ENCODE measurements around the gene CD300E. TPM values are rescaled to one million over a fixed set of nuclear protein-coding genes. Genes with fewer than 3 reads are reported as not detected.

The CD300E gene
- polyA plus RNA-seq, 1 donor from 2014 or later: not detected

GRCh38 chr17:74624131-74624530 lies 593 bp upstream of the CD300E start:
- no peaks in the 10 kb centered on the region for H3K9me2 ChIP-seq (ENCODE audit: insufficient read depth, low read length)
- H3K79me2 ChIP-seq (replicated peaks; ENCODE audit: insufficient read depth, low read length): no peaks in the 10 kb centered on the region
- H3F3A ChIP-seq (ENCODE audit: insufficient read depth, low read length, poor library complexity, severe bottlenecking): no peaks in the 10 kb centered on the region
- H3K9ac ChIP-seq (ENCODE audit: low read length): no peak overlapping the region
- TF ChIP-seq EZH2 (IDR thresholded peaks at IDR 0.05; ENCODE audit: borderline replicate concordance, insufficient read depth, low read length, poor library complexity, severe bottlenecking): no peak
- TF ChIP-seq RAD21 (conservative IDR thresholded peaks at IDR 0.05): no peak
- no peak for TF ChIP-seq CTCF (IDR thresholded peaks at IDR 0.05; ENCODE audit: poor library complexity, severe bottlenecking)
- TF ChIP-seq SMC3 (conservative IDR thresholded peaks at IDR 0.05; ENCODE audit: poor library complexity): no peak
- TF ChIP-seq POLR2AphosphoS5 (IDR thresholded peaks at IDR 0.05): no peak
- TF ChIP-seq REST (IDR thresholded peaks at IDR 0.05; ENCODE audit: borderline replicate concordance): no peak
- H3K9me3 ChIP-seq (ENCODE audit: low read length): no peaks in the 10 kb centered on the region
- H3K27ac ChIP-seq (ENCODE audit: low read length): no peak overlapping the region
- H2AFZ ChIP-seq (ENCODE audit: low read depth, low read length): no peak overlapping the region
- no peaks in the 10 kb centered on the region for H3K27me3 ChIP-seq (ENCODE audit: insufficient read depth, low read depth, low read length)
- no peaks in the 10 kb centered on the region for H3K36me3 ChIP-seq (ENCODE audit: insufficient read depth, low read length)
- no peaks in the 10 kb centered on the region for H4K20me1 ChIP-seq (ENCODE audit: insufficient read depth)
- H3K4me2 ChIP-seq (ENCODE audit: low read length): no peak overlapping the region
- no peak overlapping the region for H3K4me3 ChIP-seq (ENCODE audit: low read length)

GRCh38 chr17:74619077-74619673 lies 4.4 kb downstream of the CD300E start:
- H4K20me1 ChIP-seq (ENCODE audit: insufficient read depth): no peaks in the 10 kb centered on the region
- no peak overlapping the region for H3K27ac ChIP-seq (ENCODE audit: low read length)
- no peak for TF ChIP-seq EZH2 (IDR thresholded peaks at IDR 0.05; ENCODE audit: borderline replicate concordance, insufficient read depth, low read length, poor library complexity, severe bottlenecking)
- TF ChIP-seq CTCF (IDR thresholded peaks at IDR 0.05; ENCODE audit: poor library complexity, severe bottlenecking): no peak
- TF ChIP-seq SMC3 (conservative IDR thresholded peaks at IDR 0.05; ENCODE audit: poor library complexity): no peak
- no peak for TF ChIP-seq MXI1 (conservative IDR thresholded peaks at IDR 0.05; ENCODE audit: poor library complexity, severe bottlenecking)
- no peak for TF ChIP-seq REST (IDR thresholded peaks at IDR 0.05; ENCODE audit: borderline replicate concordance)
- no peak for TF ChIP-seq POLR2AphosphoS5 (IDR thresholded peaks at IDR 0.05)
- no peak for TF ChIP-seq RAD21 (conservative IDR thresholded peaks at IDR 0.05)
- no peak for TF ChIP-seq TAF1 (IDR thresholded peaks at IDR 0.05; ENCODE audit: low read depth)
- TF ChIP-seq EP300 (conservative IDR thresholded peaks at IDR 0.05; ENCODE audit: poor library complexity, severe bottlenecking): no peak
- no peaks in the 10 kb centered on the region for H3K9me3 ChIP-seq (ENCODE audit: low read length)
- no peak overlapping the region for H3K4me3 ChIP-seq (ENCODE audit: low read length)
- no peaks in the 10 kb centered on the region for H3K79me2 ChIP-seq (replicated peaks; ENCODE audit: insufficient read depth, low read length)
- no peak overlapping the region for H2AFZ ChIP-seq (ENCODE audit: low read depth, low read length)
- H3K27me3 ChIP-seq (ENCODE audit: insufficient read depth, low read depth, low read length): no peaks in the 10 kb centered on the region
- H3K4me2 ChIP-seq (ENCODE audit: low read length): no peak overlapping the region
- no peaks in the 10 kb centered on the region for H3K36me3 ChIP-seq (ENCODE audit: insufficient read depth, low read length)
- no peaks in the 10 kb centered on the region for H3F3A ChIP-seq (ENCODE audit: insufficient read depth, low read length, poor library complexity, severe bottlenecking)
- H3K9me2 ChIP-seq (ENCODE audit: insufficient read depth, low read length): no peaks in the 10 kb centered on the region
- no peak overlapping the region for H3K9ac ChIP-seq (ENCODE audit: low read length)
